ENCODE measurements around the gene GCLC.
A peak's percentile ranks its signal among the peaks of the same experiment; 100 is the strongest.

GCLC gene

DNA sequence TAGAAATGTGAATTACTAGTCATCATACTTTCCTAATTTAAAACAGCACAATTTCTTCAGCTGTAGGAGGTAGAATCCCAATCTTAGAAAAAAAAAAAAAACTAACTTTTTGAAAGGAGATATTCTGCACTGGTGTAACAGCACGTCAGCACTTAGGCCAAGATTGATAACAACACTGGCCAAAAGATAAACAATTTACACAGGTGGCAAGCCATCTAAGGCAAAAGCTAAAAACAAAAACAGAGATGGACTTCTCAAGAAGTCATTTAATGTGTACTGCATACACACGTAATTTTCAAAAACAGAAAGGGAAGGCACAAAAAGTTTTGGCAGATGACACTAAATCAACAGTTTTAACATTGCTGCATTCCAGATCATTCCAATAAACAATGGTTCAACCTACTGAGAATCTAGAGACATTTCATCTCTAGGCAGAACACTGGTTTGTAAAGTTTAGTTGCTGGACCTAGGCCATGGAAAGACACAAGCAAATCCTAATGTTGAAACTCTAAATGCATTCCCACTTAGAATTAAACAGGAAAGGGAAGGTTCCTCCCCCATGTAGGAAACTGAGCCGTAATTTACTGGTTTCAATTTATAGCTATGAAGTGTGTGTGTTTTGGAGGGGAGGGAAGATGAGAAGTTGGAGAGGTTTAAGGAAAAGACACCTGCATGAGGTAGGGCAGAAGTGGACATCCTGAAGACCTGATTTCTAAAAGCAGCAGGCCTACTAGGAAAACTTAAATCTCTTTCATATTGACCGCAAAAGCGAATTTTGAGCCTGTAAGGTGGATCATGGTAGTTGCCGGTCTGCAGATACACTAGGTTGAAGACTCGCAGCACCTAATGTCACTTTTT is 1.3 kb downstream of the GCLC start:
- Histone ChIP-seq H3K36me3 (ENCODE audit: insufficient read depth, low read length) (no peaks in the 10 kb centered on the region), H3K4me1 (ENCODE audit: insufficient read depth, low read length) (peaks cover 6% of the 10 kb centered on the region)

DNA sequence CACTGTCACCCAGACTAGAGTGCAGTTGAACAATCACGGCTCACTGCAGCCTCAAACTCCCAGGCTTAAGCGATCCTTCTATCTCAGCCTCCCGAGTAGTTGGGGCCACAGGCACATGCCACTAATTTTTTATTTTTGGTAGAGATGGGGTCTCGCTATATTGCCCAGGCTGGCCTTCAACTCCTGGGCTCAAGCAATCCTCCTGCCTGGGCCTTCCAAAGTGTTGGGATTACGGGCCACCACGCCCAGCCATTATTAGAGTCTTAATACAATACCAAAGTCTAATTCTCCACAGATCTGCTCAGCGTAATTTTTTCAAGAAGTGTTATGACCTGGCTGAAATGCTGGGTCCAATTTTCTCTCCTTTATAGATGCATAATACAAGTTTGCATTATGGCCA is 3.0 kb downstream of the GCLC start:
- Histone ChIP-seq H3K9ac (ENCODE audit: low read depth, low read length) (no peak overlapping the region), H3K9me3 (ENCODE audit: control insufficient read depth, insufficient read depth, low read length) (no peaks in the 10 kb centered on the region), H3K36me3 (ENCODE audit: insufficient read depth, low read length) (no peaks in the 10 kb centered on the region), H3K4me1 (ENCODE audit: insufficient read depth, low read length) (peaks cover 6% of the 10 kb centered on the region)

More for the DNA sequence above, 1.3 kb downstream of the GCLC start:
- Histone ChIP-seq H3K9ac (ENCODE audit: low read depth, low read length) (peak overlapping the region; percentile 91), H3K9me3 (ENCODE audit: control insufficient read depth, insufficient read depth, low read length) (no peaks in the 10 kb centered on the region)

DNA sequence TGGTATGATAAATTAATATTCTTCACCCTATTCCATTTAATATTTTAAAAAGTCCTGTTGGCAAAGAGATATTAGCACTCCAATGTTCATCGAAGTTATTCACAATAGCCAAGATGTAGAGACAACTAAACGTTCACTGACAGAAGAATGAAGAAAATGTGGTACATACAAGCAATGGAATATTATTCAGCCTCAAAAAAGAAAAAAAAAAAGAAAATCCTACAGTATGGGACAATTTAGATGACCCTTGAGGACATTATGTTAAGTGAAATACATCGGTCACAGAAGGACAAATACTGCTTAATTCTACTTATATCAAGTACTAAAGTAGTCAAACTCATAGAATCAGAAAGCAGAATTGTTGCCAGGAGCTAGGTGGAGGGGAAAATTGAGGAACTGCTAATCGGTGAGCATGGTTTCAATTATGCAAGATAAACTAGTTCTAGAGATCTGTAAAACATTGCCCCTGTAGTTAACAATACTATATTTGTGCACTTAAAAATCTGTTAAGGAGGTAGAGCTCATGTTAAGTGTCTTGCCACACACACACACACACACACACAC is 4.7 kb downstream of the GCLC start:
- Histone ChIP-seq H3K36me3 (ENCODE audit: insufficient read depth, low read length) (no peaks in the 10 kb centered on the region), H3K4me1 (ENCODE audit: insufficient read depth, low read length) (peaks cover 6% of the 10 kb centered on the region), H3K9me3 (ENCODE audit: control insufficient read depth, insufficient read depth, low read length) (no peaks in the 10 kb centered on the region), H3K9ac (ENCODE audit: low read depth, low read length) (no peak overlapping the region)

DNA sequence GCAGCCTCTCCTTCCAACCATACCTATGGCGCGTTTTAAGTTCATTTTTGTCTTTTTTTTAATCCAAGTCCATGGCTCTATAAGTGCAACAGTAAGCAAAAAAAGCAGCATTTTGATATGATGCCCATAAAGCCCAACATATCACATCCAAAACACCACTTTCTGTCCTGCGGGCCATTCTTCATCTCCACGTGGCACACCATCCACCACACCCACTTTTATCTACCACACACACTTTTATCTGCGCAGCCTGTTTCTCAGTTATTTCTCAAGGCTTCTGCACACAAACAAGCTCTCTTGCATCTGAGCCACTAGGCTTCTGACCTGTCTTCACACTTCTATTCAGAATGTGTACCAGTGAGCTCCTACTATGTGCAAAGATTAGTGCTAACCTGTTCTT is 5.3 kb downstream of the GCLC start:
- Histone ChIP-seq H3K36me3 (ENCODE audit: insufficient read depth, low read length) (no peaks in the 10 kb centered on the region), H3K9me3 (ENCODE audit: control insufficient read depth, insufficient read depth, low read length) (no peaks in the 10 kb centered on the region), H3K4me1 (ENCODE audit: insufficient read depth, low read length) (peaks cover 6% of the 10 kb centered on the region), H3K9ac (ENCODE audit: low read depth, low read length) (no peak overlapping the region)

DNA sequence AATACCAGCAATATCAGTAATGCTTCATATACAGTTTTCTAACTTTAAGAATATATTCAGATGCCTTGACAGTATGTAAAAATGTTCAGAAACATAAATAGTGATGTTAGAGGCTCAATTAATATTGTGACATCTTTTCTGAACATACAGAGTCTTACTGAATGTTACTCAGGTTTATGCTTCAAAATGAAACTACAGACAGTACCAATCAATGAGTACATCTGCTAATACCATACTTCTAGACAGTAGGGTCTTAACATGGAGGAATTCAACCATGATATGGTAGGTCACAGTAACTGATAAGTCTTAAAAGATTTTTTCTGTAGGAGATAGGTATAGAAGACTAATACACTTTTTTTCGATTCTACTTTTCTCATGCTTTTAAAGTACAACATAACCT is 8.3 kb downstream of the GCLC start:
- H3K36me3 ChIP-seq (ENCODE audit: insufficient read depth, low read length) = no peaks in the 10 kb centered on the region
- no peaks in the 10 kb centered on the region for H3K9me3 ChIP-seq (ENCODE audit: control insufficient read depth, insufficient read depth, low read length)
- H3K4me1 ChIP-seq (ENCODE audit: insufficient read depth, low read length) = peaks cover 10% of the 10 kb centered on the region; the same call in 1 of the 2 replicates
- H3K9ac ChIP-seq (ENCODE audit: low read depth, low read length) = no peak overlapping the region

DNA sequence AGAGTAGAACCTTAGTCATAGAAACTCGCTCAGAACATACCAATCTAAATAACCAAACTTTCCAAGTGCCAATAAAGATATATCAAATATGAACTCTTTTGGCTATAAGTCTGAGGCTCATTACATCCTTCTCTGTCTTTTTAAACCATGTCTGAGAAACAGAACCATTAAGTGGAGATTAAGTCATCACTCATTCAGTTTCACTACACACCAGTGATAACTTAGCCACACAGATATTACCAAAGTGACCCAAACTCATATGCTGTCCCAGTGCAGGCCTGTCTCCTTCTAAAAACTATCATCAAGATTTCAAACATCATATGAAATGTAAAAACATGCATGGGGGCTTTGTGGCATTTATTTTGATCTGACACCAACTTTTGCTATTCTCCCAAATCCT is 12.0 kb downstream of the GCLC start:
- H3K4me1 ChIP-seq (ENCODE audit: insufficient read depth, low read length) = peaks cover 36% of the 10 kb centered on the region
- H3K9ac ChIP-seq (ENCODE audit: low read depth, low read length) = no peak overlapping the region
- H3K9me3 ChIP-seq (ENCODE audit: control insufficient read depth, insufficient read depth, low read length) = no peaks in the 10 kb centered on the region
- no peaks in the 10 kb centered on the region for H3K36me3 ChIP-seq (ENCODE audit: insufficient read depth, low read length)

DNA sequence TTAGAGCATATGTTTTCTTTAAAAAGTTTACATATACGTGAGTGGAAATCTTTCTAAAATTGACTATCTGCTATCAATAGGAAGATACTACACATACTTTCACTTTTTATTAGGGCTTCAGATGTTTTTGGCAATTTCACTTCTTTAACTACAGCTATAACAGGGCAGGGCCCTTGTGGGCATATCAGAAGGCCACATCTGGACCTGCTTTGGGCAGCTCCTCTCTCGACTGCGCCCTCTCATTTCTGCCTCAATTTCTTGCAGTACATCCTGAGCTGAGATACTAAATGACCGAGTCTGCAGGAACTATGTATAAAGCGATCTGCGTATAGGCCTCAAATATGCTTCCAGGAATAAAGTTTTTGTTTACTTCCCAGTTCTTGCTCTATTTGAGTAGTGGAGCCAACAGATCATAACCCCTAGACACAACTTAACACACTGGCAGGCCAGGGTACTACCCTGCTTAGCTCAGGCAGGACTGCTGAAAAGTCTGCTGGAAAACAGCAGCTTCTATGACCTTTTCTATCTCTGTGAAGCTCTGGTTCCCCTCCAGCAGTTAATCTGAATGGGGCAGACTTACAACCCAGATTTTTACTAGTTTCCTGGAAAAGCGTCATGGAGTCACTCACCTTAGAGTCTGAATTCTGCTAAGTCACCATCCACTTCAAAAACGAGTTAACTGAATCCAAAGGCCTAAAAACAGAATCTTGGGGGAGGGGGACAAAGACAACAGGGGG is 12.7 kb downstream of the GCLC start:
- no peak overlapping the region for H3K9ac ChIP-seq (ENCODE audit: low read depth, low read length)
- H3K36me3 ChIP-seq (ENCODE audit: insufficient read depth, low read length) = no peaks in the 10 kb centered on the region
- H3K4me1 ChIP-seq (ENCODE audit: insufficient read depth, low read length) = peaks cover 43% of the 10 kb centered on the region
- no peaks in the 10 kb centered on the region for H3K9me3 ChIP-seq (ENCODE audit: control insufficient read depth, insufficient read depth, low read length)

DNA sequence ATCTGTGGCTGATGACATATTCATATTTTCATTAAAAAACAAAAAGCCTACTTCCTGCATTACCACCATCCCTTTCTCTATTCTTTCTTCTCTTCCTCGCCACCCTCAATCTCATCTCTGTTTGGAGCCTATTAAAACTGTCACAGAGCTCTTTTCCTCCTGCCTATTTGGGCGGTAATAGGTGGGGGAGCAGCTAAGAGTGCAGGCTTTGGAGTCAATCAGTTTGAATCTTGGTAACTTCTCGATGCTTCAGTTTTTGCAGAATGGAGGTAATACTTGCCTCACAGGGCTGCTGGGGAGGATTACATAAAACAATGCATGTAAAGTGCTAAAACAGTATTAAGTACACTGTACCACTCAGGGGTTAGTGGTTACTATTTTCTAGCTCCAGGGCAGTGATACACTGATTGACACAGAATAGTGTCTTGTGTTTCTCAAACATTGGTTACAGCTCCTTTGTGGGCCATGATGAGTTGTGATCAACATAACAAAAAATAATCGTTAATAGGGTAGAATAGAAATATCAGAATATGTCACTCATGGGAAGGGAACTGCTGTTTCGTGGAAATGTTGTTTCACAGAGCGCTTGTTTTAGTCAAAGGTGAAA is 14.0 kb downstream of the GCLC start:
- Histone ChIP-seq H3K9me3 (ENCODE audit: control insufficient read depth, insufficient read depth, low read length) (no peaks in the 10 kb centered on the region), H3K9ac (ENCODE audit: low read depth, low read length) (no peak overlapping the region; the same call in 1 of the 2 replicates), H3K4me1 (ENCODE audit: insufficient read depth, low read length) (peaks cover 54% of the 10 kb centered on the region), H3K36me3 (ENCODE audit: insufficient read depth, low read length) (no peaks in the 10 kb centered on the region)

DNA sequence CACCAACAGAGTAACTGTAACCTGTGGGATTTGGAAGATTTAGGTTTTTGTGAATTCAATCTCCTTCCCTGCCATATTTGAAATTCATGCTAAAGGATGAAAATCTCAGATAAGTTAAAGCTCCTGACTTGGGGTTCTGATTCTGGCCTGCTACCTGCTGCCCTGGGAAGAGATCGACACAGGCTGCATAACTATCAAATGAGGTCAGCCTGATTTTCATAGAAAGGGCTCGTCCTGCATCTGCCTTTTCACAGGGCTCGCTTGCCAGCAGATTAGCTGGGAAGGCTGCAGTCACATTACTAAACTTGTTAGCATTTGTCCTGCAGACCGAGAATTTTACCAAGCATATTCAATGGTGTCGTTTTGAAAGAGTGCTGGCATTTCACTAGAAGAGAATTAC is 14.6 kb downstream of the GCLC start:
- peaks cover 57% of the 10 kb centered on the region for H3K4me1 ChIP-seq (ENCODE audit: insufficient read depth, low read length)
- H3K9ac ChIP-seq (ENCODE audit: low read depth, low read length) = no peak overlapping the region; the same call in none of the 2 replicates
- no peaks in the 10 kb centered on the region for H3K9me3 ChIP-seq (ENCODE audit: control insufficient read depth, insufficient read depth, low read length)
- H3K36me3 ChIP-seq (ENCODE audit: insufficient read depth, low read length) = no peaks in the 10 kb centered on the region

DNA sequence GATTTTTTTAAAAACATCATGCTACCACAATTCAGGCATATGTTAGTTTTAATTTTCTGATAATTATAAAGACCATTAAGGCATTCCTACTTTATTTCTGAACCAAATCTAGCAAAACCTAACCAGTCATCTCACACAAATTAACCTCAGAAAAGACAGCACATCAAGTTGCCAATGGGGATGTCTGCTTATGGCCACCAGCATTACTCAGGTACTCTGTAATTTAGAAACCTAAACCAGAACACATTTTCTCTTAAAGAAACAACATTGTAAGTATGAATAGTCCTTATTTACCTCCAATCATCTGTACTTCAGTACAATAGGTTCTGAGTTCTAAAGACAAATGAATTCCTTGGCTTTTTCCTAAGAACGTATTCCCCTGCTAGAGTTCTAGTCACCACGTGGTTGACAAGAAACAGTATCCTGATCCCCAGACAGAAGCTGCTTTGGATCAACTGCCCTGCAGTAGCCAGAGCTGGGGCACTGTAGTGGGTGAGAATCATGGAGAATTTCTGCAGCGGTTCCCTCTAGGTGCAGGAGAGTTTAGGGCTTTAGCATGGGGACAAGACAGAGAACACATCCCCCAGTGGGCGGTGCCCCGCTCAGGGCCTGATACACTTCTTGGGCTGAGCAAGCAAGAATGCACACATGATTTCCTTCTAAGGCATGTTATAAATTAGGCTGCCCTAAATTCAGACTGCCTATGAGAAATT is 15.4 kb downstream of the GCLC start:
- Histone ChIP-seq H3K36me3 (ENCODE audit: insufficient read depth, low read length) (no peaks in the 10 kb centered on the region), H3K4me1 (ENCODE audit: insufficient read depth, low read length) (peaks cover 65% of the 10 kb centered on the region), H3K9me3 (ENCODE audit: control insufficient read depth, insufficient read depth, low read length) (no peaks in the 10 kb centered on the region), H3K9ac (ENCODE audit: low read depth, low read length) (no peak overlapping the region; the same call in 1 of the 2 replicates)

DNA sequence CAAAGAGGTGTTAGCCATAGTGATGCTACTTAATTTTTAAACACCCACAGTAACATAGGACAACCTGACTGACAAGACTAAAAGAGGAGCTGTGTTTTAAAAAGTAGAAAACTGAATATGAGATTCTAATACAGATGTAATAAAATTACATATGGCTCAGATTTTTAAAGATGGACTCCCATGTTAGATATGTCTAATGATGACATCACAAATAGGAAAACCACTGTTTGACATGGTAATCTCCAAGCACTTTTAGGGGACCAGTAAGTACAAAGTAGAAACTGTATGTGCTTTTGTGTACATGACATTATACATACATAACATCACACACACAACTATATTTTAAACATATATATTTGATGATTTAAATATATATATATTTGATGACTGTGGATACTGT is 16.8 kb downstream of the GCLC start:
- Histone ChIP-seq H3K9me3 (ENCODE audit: control insufficient read depth, insufficient read depth, low read length) (no peaks in the 10 kb centered on the region), H3K4me1 (ENCODE audit: insufficient read depth, low read length) (peaks cover 75% of the 10 kb centered on the region), H3K9ac (ENCODE audit: low read depth, low read length) (no peak overlapping the region), H3K36me3 (ENCODE audit: insufficient read depth, low read length) (no peaks in the 10 kb centered on the region)

DNA sequence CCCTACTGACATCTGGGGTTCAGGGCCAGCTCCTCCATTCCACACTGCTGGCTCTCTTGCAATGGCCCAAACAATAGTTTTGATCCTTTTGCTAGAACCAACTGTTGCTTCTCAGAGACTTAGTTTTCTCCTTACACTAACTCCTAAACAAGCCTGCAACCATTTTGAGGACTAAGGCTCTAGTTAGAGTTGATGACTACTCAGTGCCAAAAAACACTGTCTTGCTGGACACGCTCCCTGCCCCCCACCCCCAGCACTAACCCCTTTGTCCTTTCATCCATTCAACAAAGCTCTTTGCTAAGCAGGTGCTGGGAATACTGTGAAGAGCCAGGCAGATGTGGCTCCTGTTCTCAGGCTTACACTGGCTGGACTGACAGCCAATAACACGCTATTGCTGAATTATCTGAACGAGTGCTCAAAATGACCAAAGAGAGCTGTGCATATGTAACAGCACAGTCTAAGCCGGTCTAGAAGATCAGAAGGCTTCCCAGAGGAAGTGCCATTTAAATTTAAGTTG is 17.6 kb downstream of the GCLC start:
- H3K9ac ChIP-seq (ENCODE audit: low read depth, low read length) = no peak overlapping the region
- H3K9me3 ChIP-seq (ENCODE audit: control insufficient read depth, insufficient read depth, low read length) = no peaks in the 10 kb centered on the region
- peaks cover 69% of the 10 kb centered on the region for H3K4me1 ChIP-seq (ENCODE audit: insufficient read depth, low read length)
- no peaks in the 10 kb centered on the region for H3K36me3 ChIP-seq (ENCODE audit: insufficient read depth, low read length)

DNA sequence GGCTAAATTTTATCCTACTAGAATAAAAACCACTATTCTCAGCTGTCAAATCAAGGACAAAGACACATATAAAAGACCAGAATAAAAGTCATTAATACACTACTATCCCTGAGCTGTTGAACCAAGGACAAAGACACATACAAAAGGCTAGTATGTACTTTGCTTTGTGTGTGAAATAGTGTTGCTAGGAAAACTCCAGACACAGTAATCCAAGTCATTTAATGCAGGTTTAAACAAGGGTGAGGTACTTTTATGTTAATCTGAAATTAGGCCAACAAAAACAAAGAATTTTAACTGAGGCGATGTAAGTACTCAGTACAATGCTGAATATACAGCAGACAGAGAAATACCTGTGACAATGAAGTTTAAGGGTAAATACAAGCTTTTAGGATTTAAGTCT is 18.9 kb downstream of the GCLC start:
- Histone ChIP-seq H3K9me3 (ENCODE audit: control insufficient read depth, insufficient read depth, low read length) (no peaks in the 10 kb centered on the region), H3K36me3 (ENCODE audit: insufficient read depth, low read length) (no peaks in the 10 kb centered on the region), H3K9ac (ENCODE audit: low read depth, low read length) (no peak overlapping the region), H3K4me1 (ENCODE audit: insufficient read depth, low read length) (peaks cover 62% of the 10 kb centered on the region)

DNA sequence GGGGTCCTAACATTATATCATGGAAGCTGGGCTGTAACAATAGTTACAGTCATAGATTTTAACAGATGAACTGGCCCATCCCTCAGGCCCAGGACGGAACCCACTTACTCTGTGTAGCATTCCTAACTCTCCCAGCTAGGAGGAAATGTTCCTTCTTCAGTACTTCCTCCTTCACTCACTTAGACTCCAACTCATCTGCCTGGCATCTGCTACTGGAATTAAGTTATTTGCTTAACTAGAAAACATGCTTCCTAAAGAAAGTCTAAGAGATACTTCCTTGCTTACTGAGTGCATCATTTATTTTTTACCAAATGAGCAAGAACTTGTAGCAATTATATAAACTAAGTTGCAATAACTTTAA is 20.5 kb downstream of the GCLC start:
- peaks cover 47% of the 10 kb centered on the region for H3K4me1 ChIP-seq (ENCODE audit: insufficient read depth, low read length)
- no peaks in the 10 kb centered on the region for H3K9me3 ChIP-seq (ENCODE audit: control insufficient read depth, insufficient read depth, low read length)
- no peak overlapping the region for H3K9ac ChIP-seq (ENCODE audit: low read depth, low read length)

More for the DNA sequence above, 20.5 kb downstream of the GCLC start:
- H3K36me3 ChIP-seq (ENCODE audit: insufficient read depth, low read length) = peaks cover 5% of the 10 kb centered on the region; the same call in 1 of the 2 replicates
